Activated naive CD8-positive, alpha-beta T cell treated with anti-CD3 and anti-CD28 coated beads for 36 hours (primary cell): ENCODE measurements around the gene LOC128125822.
"Not testable (repeated sequence)": the region's sequence is repeated elsewhere in the genome, so short reads cannot be mapped to it uniquely, and the experiment has no call there.

ENCODE experiments used
- DNase-seq: peaks from one replicate; pipeline ENCODE4 v3.0.0; 2021
- H3K27ac Mint-ChIP-seq: one replicate; pipeline ENCODE4 v1.8.0; 2022; ENCODE audit warnings: mild to moderate bottlenecking, moderate library complexity, mixed read lengths
- H3K27me3 Mint-ChIP-seq: one replicate; pipeline ENCODE4 v1.8.0; 2022; ENCODE audit warnings: mild to moderate bottlenecking, mixed read lengths
- H3K36me3 Mint-ChIP-seq: one replicate; pipeline ENCODE4 v1.8.0; 2021; ENCODE audit warnings: mild to moderate bottlenecking, mixed read lengths
- H3K4me1 Mint-ChIP-seq: one replicate; pipeline ENCODE4 v1.8.0; 2021; ENCODE audit warnings: mixed read lengths
- H3K4me3 Mint-ChIP-seq: one replicate; pipeline ENCODE4 v1.8.0; 2022; ENCODE audit warnings: mild to moderate bottlenecking, moderate library complexity, mixed read lengths
- H3K9me3 Mint-ChIP-seq: one replicate; pipeline ENCODE4 v1.8.0; 2022; ENCODE audit warnings: mixed read lengths

The LOC128125822 gene

GRCh38 chr6:63572044-63572746 is at the start of gene LOC128125822, which contains the start of gene PTP4A1:
Gene LOC128125822 (plus strand): TSS chr6:63572480.
Gene PTP4A1 (plus strand): TSS chr6:63572480. CDS start chr6:63576881, 4,401 bp downstream.
- peak within 1 kb of the TSS; percentile 95 for H3K27ac Mint-ChIP-seq
- peak; percentile 98 for DNase-seq
- peaks cover 29% of the 10 kb centered on the region for H3K4me1 Mint-ChIP-seq
- no peaks in the 10 kb centered on the region for H3K9me3 Mint-ChIP-seq
- peak within 1 kb of the TSS; percentile 95 for H3K4me3 Mint-ChIP-seq
- no peaks in the 10 kb centered on the region for H3K27me3 Mint-ChIP-seq
- H3K36me3 Mint-ChIP-seq = peaks cover 18% of the 10 kb centered on the region

GRCh38 chr6:63522911-63523287 is 49.4 kb upstream of the LOC128125822 start:
- H3K4me1 Mint-ChIP-seq, H3K27ac Mint-ChIP-seq, H3K9me3 Mint-ChIP-seq, H3K36me3 Mint-ChIP-seq, H3K27me3 Mint-ChIP-seq, H3K4me3 Mint-ChIP-seq, DNase-seq: not testable (repeated sequence)

GRCh38 chr6:63523630-63524029 is 48.6 kb upstream of the LOC128125822 start:
- Mint-ChIP-seq H3K4me1 (peaks cover 10% of the 10 kb centered on the region), H3K36me3 (no peaks in the 10 kb centered on the region), H3K4me3 (no peak overlapping the region), H3K9me3 (no peaks in the 10 kb centered on the region), H3K27ac (no peak overlapping the region), H3K27me3 (no peaks in the 10 kb centered on the region)
- no peak for DNase-seq

- Mint-ChIP-seq H3K4me3 (no peak overlapping the region), H3K27me3 (no peaks in the 10 kb centered on the region), H3K9me3 (no peaks in the 10 kb centered on the region), H3K36me3 (no peaks in the 10 kb centered on the region), H3K4me1 (peaks cover 15% of the 10 kb centered on the region), H3K27ac (no peak overlapping the region)
- DNase-seq = no peak
Measured at GRCh38 chr6:63525186-63525878, 46.9 kb upstream of the LOC128125822 start.

- Mint-ChIP-seq H3K27me3 (peaks cover 3% of the 10 kb centered on the region), H3K9me3 (no peaks in the 10 kb centered on the region), H3K36me3 (no peaks in the 10 kb centered on the region), H3K4me3 (no peak overlapping the region), H3K27ac (no peak overlapping the region), H3K4me1 (peaks cover 15% of the 10 kb centered on the region)
- DNase-seq = no peak
Measured at GRCh38 chr6:63526931-63527330, 45.3 kb upstream of the LOC128125822 start.

- H3K9me3 Mint-ChIP-seq = no peaks in the 10 kb centered on the region
- H3K27me3 Mint-ChIP-seq = peaks cover 3% of the 10 kb centered on the region
- no peak overlapping the region for H3K4me3 Mint-ChIP-seq
- H3K4me1 Mint-ChIP-seq = peaks cover 15% of the 10 kb centered on the region
- H3K27ac Mint-ChIP-seq = no peak overlapping the region
- H3K36me3 Mint-ChIP-seq = no peaks in the 10 kb centered on the region
- no peak for DNase-seq
Measured at GRCh38 chr6:63527658-63528514, 44.4 kb upstream of the LOC128125822 start.

GRCh38 chr6:63529498-63529897 is 42.8 kb upstream of the LOC128125822 start:
- Mint-ChIP-seq H3K27me3 (peaks cover 3% of the 10 kb centered on the region), H3K4me3 (peak overlapping the region; percentile 65), H3K27ac (peak overlapping the region; percentile 65), H3K4me1 (peaks cover 15% of the 10 kb centered on the region), H3K36me3 (no peaks in the 10 kb centered on the region), H3K9me3 (no peaks in the 10 kb centered on the region)
- DNase-seq = no peak

GRCh38 chr6:63530182-63530581 is 42.1 kb upstream of the LOC128125822 start:
- peaks cover 15% of the 10 kb centered on the region for H3K4me1 Mint-ChIP-seq
- H3K9me3 Mint-ChIP-seq = no peaks in the 10 kb centered on the region
- DNase-seq = no peak
- H3K36me3 Mint-ChIP-seq = no peaks in the 10 kb centered on the region
- no peak overlapping the region for H3K4me3 Mint-ChIP-seq
- H3K27ac Mint-ChIP-seq = no peak overlapping the region
- H3K27me3 Mint-ChIP-seq = peaks cover 3% of the 10 kb centered on the region

GRCh38 chr6:63530991-63531390 is 41.3 kb upstream of the LOC128125822 start:
- DNase-seq = no peak
- Mint-ChIP-seq H3K27me3 (peaks cover 3% of the 10 kb centered on the region), H3K36me3 (no peaks in the 10 kb centered on the region), H3K9me3 (no peaks in the 10 kb centered on the region), H3K27ac (no peak overlapping the region), H3K4me1 (peaks cover 15% of the 10 kb centered on the region), H3K4me3 (no peak overlapping the region)

- no peak for DNase-seq
- Mint-ChIP-seq H3K9me3 (no peaks in the 10 kb centered on the region), H3K27me3 (peaks cover 7% of the 10 kb centered on the region), H3K27ac (no peak overlapping the region), H3K4me3 (no peak overlapping the region), H3K36me3 (no peaks in the 10 kb centered on the region), H3K4me1 (peaks cover 10% of the 10 kb centered on the region)
Measured at GRCh38 chr6:63533026-63533425, 39.3 kb upstream of the LOC128125822 start.

GRCh38 chr6:63533952-63534351 is 38.3 kb upstream of the LOC128125822 start:
- Mint-ChIP-seq H3K4me3 (no peak overlapping the region), H3K4me1 (peaks cover 10% of the 10 kb centered on the region), H3K36me3 (no peaks in the 10 kb centered on the region), H3K27ac (no peak overlapping the region), H3K27me3 (peaks cover 7% of the 10 kb centered on the region), H3K9me3 (no peaks in the 10 kb centered on the region)
- no peak for DNase-seq

GRCh38 chr6:63537201-63537958 is 34.9 kb upstream of the LOC128125822 start:
- Mint-ChIP-seq H3K9me3 (peaks cover 1% of the 10 kb centered on the region), H3K36me3 (no peaks in the 10 kb centered on the region), H3K4me3 (no peak overlapping the region), H3K4me1 (no peaks in the 10 kb centered on the region), H3K27me3 (peaks cover 23% of the 10 kb centered on the region), H3K27ac (no peak overlapping the region)
- DNase-seq = no peak

GRCh38 chr6:63537959-63538300 is 34.4 kb upstream of the LOC128125822 start:
- H3K27ac Mint-ChIP-seq = no peak overlapping the region
- H3K36me3 Mint-ChIP-seq = no peaks in the 10 kb centered on the region
- H3K4me1 Mint-ChIP-seq = no peaks in the 10 kb centered on the region
- no peak overlapping the region for H3K4me3 Mint-ChIP-seq
- no peak for DNase-seq
- H3K9me3 Mint-ChIP-seq = peaks cover 1% of the 10 kb centered on the region
- peaks cover 28% of the 10 kb centered on the region for H3K27me3 Mint-ChIP-seq

- H3K36me3 Mint-ChIP-seq = no peaks in the 10 kb centered on the region
Measured at GRCh38 chr6:63538550-63538949, 33.7 kb upstream of the LOC128125822 start.

More at GRCh38 chr6:63538550-63538949, 33.7 kb upstream of the LOC128125822 start:
- peaks cover 35% of the 10 kb centered on the region for H3K27me3 Mint-ChIP-seq
- DNase-seq = no peak
- H3K4me3 Mint-ChIP-seq = no peak overlapping the region
- H3K4me1 Mint-ChIP-seq = no peaks in the 10 kb centered on the region
- H3K27ac Mint-ChIP-seq = no peak overlapping the region
- peaks cover 1% of the 10 kb centered on the region for H3K9me3 Mint-ChIP-seq
